NCI-H1105 (cell line): Measurements from ENCODE around the gene CALY.

Experiments used
- DNase-seq: peaks from one replicate; lab custom pipeline; 2025; lab: John Stamatoyannopoulos, UW

The CALY gene

GRCh38 chr10:133287832-133288500 lies 48.7 kb downstream of the CALY start:
- no peak for DNase-seq

- no peak for DNase-seq
Measured at GRCh38 chr10:133286366-133286765, 50.3 kb downstream of the CALY start.

- no peak for DNase-seq
Measured at GRCh38 chr10:133285217-133285616, 51.5 kb downstream of the CALY start.

DNA sequence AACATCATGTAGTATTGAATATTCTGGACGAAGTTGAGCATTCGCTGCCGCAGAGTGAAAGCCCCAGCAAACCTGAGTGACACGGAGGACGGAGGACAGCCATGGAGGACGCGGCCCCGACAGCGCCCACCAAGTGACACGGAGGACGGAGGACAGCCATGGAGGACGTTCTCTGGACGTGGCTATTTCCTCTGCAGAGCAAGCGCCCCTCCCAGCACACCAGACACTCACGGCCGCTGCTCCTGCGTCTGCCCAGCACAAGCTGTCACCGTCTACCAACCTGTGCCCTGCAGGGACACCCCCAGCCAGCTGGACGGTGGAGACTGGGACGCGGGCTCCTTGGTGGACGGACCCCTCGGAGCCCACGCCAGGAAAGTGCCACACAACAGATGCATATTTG lies 52.8 kb downstream of the CALY start:
- DNase-seq, result no peak

DNA sequence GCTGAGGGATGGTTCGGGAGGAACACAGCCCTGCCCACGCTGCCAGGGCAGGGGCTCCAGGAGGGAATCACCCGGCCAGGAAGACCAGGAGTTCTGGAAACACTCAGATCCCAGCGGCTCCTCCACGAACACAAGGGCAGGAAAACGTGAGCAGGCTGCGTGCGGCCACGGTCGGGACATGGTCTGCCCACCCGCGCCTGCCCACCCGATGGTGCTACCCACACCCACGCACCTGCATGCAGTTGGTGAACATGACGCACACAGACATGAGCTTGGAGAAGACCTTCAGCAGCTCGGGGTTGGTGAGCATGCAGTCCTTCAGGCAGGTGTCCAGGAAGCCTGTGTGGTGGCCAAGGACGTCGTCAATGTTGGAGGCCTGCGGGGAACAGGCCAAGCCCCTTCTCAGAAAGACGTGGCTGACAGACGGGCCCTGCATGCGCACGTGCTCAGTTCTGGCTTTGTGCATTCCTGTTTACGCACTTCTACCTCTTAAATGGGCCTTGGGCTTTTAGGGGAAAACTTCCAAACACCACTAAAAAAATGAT lies 53.8 kb downstream of the CALY start:
- DNase-seq, result no peak

DNA sequence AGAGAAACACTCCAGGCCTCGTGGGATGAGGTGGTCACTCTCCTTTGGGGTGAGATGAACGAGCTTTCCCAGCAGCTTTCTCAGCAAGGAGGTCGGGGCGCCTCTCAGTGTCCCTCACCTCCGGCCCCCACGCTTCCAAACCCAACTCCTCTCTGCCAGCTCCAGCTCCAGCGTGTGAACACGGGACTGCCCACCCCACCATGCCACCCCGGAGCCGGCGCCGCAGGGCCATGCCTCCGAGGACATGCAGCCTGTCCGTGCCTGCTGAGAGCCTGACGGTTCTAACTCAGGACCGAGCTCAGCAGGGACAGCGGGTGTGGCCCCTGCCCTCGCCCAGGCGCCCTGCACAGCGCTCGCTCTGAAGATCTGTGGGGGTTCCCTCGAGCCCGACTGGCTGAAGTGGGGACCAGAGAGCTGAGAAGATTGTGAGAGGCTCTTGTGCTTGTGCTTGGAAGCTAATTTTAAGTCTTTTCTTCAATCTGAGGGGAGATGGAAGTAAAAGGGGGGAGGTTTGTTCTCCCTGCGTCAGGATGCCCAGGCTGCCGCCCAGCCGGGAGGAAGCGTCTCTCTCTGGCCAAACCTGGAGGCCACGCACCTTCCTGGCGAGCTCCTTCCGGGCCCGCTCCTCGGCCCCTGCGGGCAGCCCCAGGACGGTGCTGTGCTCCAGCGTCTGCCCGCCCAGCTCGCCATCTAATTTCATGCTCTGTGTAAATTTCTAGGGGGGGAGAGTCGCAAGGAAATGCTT lies 54.9 kb downstream of the CALY start:
- DNase-seq, result no peak

DNA sequence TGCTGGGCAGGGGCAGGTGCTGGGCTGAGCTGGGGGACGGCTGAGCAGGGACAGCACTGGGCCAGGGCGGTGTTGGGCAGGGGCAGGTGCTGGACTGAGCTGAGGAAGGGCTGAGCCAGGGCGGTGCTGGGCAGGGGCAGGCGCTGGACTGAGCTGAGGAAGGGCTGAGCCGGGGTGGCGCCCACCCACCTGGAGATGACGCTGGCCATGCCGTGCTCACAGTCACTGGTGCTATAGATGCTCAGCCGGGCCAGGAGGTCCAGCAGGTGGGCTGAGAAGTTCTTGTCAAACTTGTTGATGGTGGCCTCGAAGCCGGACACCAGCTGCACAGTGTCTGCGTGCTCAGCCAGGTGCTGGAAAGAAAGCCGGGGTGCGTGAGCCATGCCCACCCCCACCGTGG lies 55.6 kb downstream of the CALY start:
- DNase-seq, result no peak

- no peak for DNase-seq
Measured at GRCh38 chr10:133280391-133281059, 56.2 kb downstream of the CALY start.

GRCh38 chr10:133279326-133280226 lies 57.1 kb downstream of the CALY start:
- DNase-seq, result no peak

GRCh38 chr10:133278577-133279265 lies 58.0 kb downstream of the CALY start:
- no peak for DNase-seq

- DNase-seq, result no peak
Measured at GRCh38 chr10:133277993-133278576, 58.6 kb downstream of the CALY start.

DNA sequence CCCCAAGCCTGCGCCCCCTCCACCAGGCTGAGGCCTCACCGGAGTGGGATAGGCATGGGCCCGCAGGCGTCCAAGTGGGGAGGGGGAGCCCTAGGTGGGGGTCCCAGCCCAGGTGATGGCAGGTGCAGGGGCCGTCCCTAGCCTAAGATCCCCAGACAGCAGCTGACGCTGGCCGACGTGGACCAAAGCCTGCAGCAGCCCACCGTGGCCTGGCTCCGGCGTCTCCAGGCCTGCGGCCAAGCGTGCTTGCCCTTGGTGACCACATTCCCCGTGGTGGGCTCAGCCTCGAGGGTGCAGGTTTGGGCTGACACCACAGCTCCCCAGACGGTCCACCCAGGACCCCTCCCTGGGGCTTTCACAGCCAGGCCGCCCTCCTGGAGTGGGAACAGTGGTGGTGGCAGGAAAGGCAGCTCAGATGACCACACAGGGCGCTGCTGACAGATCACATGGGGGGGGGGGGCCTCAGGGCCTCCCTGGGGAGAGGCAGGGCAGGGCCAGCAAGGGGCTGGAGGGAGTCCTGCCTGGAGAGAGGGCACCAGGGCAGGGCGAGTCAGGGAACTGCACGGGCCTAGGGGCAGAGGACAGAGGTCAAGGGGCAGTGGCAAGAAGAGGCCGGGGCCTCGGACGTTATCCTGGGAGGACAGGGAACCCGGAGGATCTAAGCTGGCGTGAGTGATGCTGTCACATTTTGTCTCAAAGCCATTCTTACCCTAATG lies 59.3 kb downstream of the CALY start:
- DNase-seq, result no peak

GRCh38 chr10:133276435-133277201 lies 60.1 kb downstream of the CALY start, which contains the start of gene ADAM8:
ADAM8 (minus strand) TSS chr10:133276868; CDS start chr10:133276817, 51 bp downstream.
- no peak for DNase-seq

- no peak for DNase-seq
Measured at GRCh38 chr10:133276100-133276434, 60.6 kb downstream of the CALY start.

DNA sequence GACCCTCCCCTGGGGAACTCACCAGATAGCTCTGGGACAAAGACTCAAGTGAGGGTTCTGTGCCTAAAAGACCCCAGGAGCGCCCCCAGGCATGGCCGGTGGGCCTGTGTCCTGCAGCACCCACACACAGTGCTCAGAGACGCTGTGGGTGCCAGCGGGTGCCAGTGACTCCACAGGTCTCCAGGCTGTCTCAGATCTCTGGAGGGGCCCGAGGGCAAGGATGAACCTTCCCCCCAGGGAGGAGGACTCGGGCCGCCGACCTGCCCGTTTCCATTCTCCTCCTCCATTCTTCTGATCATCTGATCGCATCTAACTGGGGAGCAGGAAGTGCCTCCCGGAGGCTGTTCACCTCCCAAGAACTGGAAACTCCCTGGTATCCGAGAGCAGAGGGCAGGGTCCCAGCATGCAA lies 61.0 kb downstream of the CALY start:
- DNase-seq, result no peak

DNA sequence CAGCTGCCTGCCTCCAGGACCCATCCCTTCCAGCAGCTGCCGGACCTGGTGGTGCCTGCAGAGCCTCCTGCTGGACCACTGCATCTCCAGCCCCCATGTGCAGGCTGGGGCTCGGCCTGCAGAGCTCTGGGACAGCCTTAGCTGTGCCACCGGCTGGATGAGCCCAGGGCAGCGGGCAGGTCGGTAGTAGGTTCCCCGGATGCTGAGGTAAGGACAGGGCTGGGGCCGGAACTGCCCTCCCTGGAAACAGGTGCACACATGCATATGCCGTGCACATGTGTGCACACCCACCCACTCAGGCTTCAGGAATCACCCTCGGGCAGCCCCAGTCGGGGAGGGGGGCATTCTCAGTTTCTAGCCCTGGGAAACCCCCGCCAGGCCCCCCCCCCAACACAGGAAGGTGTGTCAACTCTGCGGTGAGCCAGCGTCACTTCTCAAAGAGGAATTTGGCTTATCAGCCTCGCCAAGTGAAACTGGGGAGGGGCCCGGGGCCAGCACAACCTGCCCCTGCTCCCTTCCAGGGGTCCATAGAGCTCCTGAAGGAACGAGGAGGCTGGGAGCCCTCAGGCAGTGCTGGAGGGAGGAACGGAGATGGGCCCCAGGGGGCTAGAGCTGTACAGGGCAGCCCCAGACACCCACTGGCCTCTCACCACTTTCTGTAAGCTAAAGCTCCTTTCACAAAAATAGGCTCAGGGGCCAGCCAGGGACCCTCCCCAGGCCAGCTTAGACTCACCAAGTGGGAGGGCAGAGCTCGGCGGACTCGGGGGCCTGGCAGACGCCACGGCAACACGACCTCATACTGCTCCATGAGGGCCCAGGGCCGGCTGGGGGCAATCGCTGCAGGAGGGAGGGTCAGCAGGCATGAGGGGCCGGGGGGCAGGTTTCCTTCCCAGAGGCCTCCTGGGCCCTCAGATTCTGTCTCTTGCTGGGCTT lies 61.7 kb downstream of the CALY start:
- no peak for DNase-seq
